Endothelial cell of umbilical vein (primary cell): Measurements from ENCODE around the gene LAMC3. TPM values are rescaled to one million over a fixed set of nuclear protein-coding genes. Genes with fewer than 3 reads are reported as not detected.

Source experiments
- BruUV-seq: library from RNA; stranded (reverse); fragments of 400-500 nt; replicated peaks from 2 replicates; lab custom pipeline; 2021; lab: Mats Ljungman, UMichigan
- CTCF ChIA-PET: fragments of 300-600, 350-600 bp; sonication (Branson Sonifier 250); formaldehyde crosslinking; loops from one replicate; lab custom pipeline; 2021; ENCODE audit warnings: antibody characterized with exemption, inconsistent platforms; lab: Charles Lee
- POLR2A ChIA-PET: fragments of 300-600, 350-600 bp; sonication (Branson Sonifier 250); formaldehyde crosslinking; loops from one replicate; lab custom pipeline; 2021; ENCODE audit warnings: antibody characterized with exemption, inconsistent platforms; lab: Charles Lee
- DNase-seq: peaks from one replicate; pipeline ENCODE4 v3.0.0-alpha.2; 2011; ENCODE audit warnings: low read depth, low spot score
- FAIRE-seq: peaks from 2 replicates; lab custom pipeline; 2011; peaks lifted over from hg19 to GRCh38; lab: Jason Lieb, UNC
- H2AFZ ChIP-seq: 2 replicates; pipeline ENCODE4 v1.6.0; 2012; ENCODE audit warnings: low read depth, low read length, control low read depth, inconsistent platforms
- H3K27ac ChIP-seq: 2 replicates; pipeline ENCODE4 v1.5.1; 2011; ENCODE audit warnings: low read depth, mild to moderate bottlenecking, control low read depth, low read length, moderate library complexity; ENCODE audit not compliant: insufficient read depth
- H3K27me3 ChIP-seq, 2 experiments: 2 replicates each; pipeline versions ENCODE4 v1.6.0 to v1.6.1; 2011; ENCODE audit warnings: low read length in 2 of 2, mixed read lengths in 1 of 2; ENCODE audit not compliant: control insufficient read depth in 2 of 2, insufficient read depth in 2 of 2
- H3K36me3 ChIP-seq, 2 experiments: 2 replicates in 1 of 2; 3 replicates in 1 of 2; pipeline ENCODE4 v1.5.1; 2011; ENCODE audit warnings: low read length in 2 of 2, mild to moderate bottlenecking in 1 of 2, moderate library complexity in 1 of 2; ENCODE audit not compliant: control insufficient read depth in 2 of 2, insufficient read depth in 2 of 2; ENCODE audit errors: extremely low read depth in 1 of 2
- H3K4me1 ChIP-seq: 3 replicates; pipeline ENCODE4 v1.5.1; 2011; ENCODE audit warnings: mild to moderate bottlenecking, low read length; ENCODE audit not compliant: control insufficient read depth, insufficient read depth; ENCODE audit errors: extremely low read depth
- H3K4me2 ChIP-seq: 2 replicates; pipeline ENCODE4 v1.6.1; 2011; ENCODE audit warnings: low read length, control low read depth, mixed read lengths; ENCODE audit not compliant: insufficient read depth
- H3K4me3 ChIP-seq, 3 experiments: fragments of 200-600 bp in 1 of 3; sonication (generic), shearing (Covaris generic) in 1 of 3; replicated peaks in 1 of 3; 2 replicates each; pipeline ENCODE4 v1.5.1; 2011 to 2016; ENCODE audit warnings: control low read depth in 3 of 3, low read length in 3 of 3, mild to moderate bottlenecking in 2 of 3, inconsistent platforms in 1 of 3, low read depth in 1 of 3, moderate library complexity in 1 of 3; ENCODE audit not compliant: insufficient read depth in 1 of 3
- H3K79me2 ChIP-seq: 2 replicates; pipeline ENCODE4 v1.6.0; 2012; ENCODE audit warnings: low read length, inconsistent platforms; ENCODE audit not compliant: control insufficient read depth, insufficient read depth
- H3K9ac ChIP-seq: replicated peaks from 2 replicates; pipeline ENCODE3; 2011; ENCODE audit warnings: low read length, control low read depth; ENCODE audit not compliant: insufficient read depth; ENCODE audit errors: extremely low read depth
- H3K9me1 ChIP-seq: replicated peaks from 3 replicates; pipeline ENCODE4 v1.6.0; 2011; ENCODE audit warnings: mild to moderate bottlenecking, low read length; ENCODE audit not compliant: control insufficient read depth, insufficient read depth; ENCODE audit errors: extremely low read depth
- H3K9me3 ChIP-seq: replicated peaks from 2 replicates; pipeline ENCODE4 v1.5.1; 2012; ENCODE audit warnings: low read length, inconsistent platforms; ENCODE audit not compliant: control insufficient read depth, insufficient read depth
- H4K20me1 ChIP-seq: replicated peaks from 2 replicates; pipeline ENCODE3; 2011; ENCODE audit warnings: mild to moderate bottlenecking, low read length; ENCODE audit not compliant: control insufficient read depth, insufficient read depth; ENCODE audit errors: extremely low read depth
- EZH2 ChIP-seq: IDR thresholded peaks from 2 replicates; pipeline ENCODE4 v1.6.1; 2012; ENCODE audit warnings: borderline replicate concordance, low read depth, mild to moderate bottlenecking, moderate library complexity, low read length, inconsistent platforms; ENCODE audit not compliant: severe bottlenecking
- POLR2A ChIP-seq: IDR thresholded peaks from 2 replicates; pipeline ENCODE4 v1.6.1; 2012; ENCODE audit warnings: low read depth, mild to moderate bottlenecking, control low read depth, low read length
- dilution Hi-C: fragments of 300-500 bp; cut with MboI; formaldehyde crosslinking; loops from one replicate; pipeline ENCODE4 v1.15.0; 2019; ENCODE audit warnings: low sequenced_read_pairs; ENCODE audit not compliant: extremely low pct_ligation_motif_present
- intact Hi-C: fragments of 100-400 bp; cut with micrococcal nuclease; formaldehyde crosslinking; loops from one replicate; pipeline ENCODE4 v1.10.0; 2022
- polyA plus RNA-seq, 4 experiments: library from polyadenylated mRNA; depleted of rRNA in 3 of 4; stranded (reverse) in 3 of 4; unstranded in 1 of 4; fragments of >200 nt; gene quantifications; 2 replicates each; pipeline versions ENCODE4 v1.2.1 to v1.2.3, GENCODE V29; 2011 to 2012; ENCODE audit warnings: missing spikeins in 1 of 4
- total RNA-seq: library from RNA; stranded (reverse); gene quantifications from 2 replicates; pipeline ENCODE4 v1.2.3, GENCODE V29; 2021

LAMC3 gene
- total and polyA plus RNA-seq, 2 donors (not counting 3 experiments of a cell fraction or from before 2014, with no cell fraction given) = 0.18 to 0.38 TPM

- no peaks in the 10 kb centered on the region for H3K79me2 ChIP-seq
- no peaks in the 10 kb centered on the region for H3K36me3 ChIP-seq
- H3K9me1 ChIP-seq = no peaks in the 10 kb centered on the region
- no TSS peak for BruUV-seq
- no peaks in the 10 kb centered on the region for H3K9me3 ChIP-seq
- no peak overlapping the region for H3K9ac ChIP-seq
- CTCF ChIA-PET = interaction anchor here (5.5 kb wide), 1 partner anchor 31 kb away, joined by 30 read pairs; no protein-coding TSS in a partner anchor
- FAIRE-seq (no peak), DNase-seq (no peak)
- peaks cover 8 to 9% of the 10 kb centered on the region in 2 experiments for H3K27me3 ChIP-seq
- POLR2A ChIA-PET = no interaction called here
- H3K27ac ChIP-seq = no peak overlapping the region
- intact Hi-C loops (no loop called here), dilution Hi-C loops (no loop called here)
- H4K20me1 ChIP-seq = no peaks in the 10 kb centered on the region
- TF ChIP-seq EZH2 (no peak), POLR2A (no peak)
- no peak overlapping the region for H3K4me2 ChIP-seq
- no peak overlapping the region for H3K4me3 ChIP-seq
- no peak overlapping the region for H2AFZ ChIP-seq
- H3K4me1 ChIP-seq = no peaks in the 10 kb centered on the region
Measured at GRCh38 chr9:131015876-131016397, 7.0 kb downstream of the LAMC3 start.

- Histone ChIP-seq H3K27ac (no peak overlapping the region), H3K9me3 (no peaks in the 10 kb centered on the region), H3K79me2 (no peaks in the 10 kb centered on the region), H3K9ac (no peak overlapping the region), H3K36me3 (no peaks in the 10 kb centered on the region), H3K27me3 (peaks cover 5 to 6% of the 10 kb centered on the region in 2 experiments), H3K4me1 (no peaks in the 10 kb centered on the region), H4K20me1 (no peaks in the 10 kb centered on the region), H3K4me2 (no peak overlapping the region), H3K9me1 (no peaks in the 10 kb centered on the region), H2AFZ (no peak overlapping the region), H3K4me3 (no peak overlapping the region)
- DNase-seq = no peak
- BruUV-seq = no TSS peak
- ChIA-PET CTCF (interaction anchor here (0.8 to 5.5 kb wide), 3 partner anchors 14 to 140 kb away, joined by 3 to 30 read pairs (median 5); no protein-coding TSS in a partner anchor), POLR2A (no interaction called here)
- intact Hi-C loops = no loop called here
- FAIRE-seq = no peak
- TF ChIP-seq EZH2 = no peak
- dilution Hi-C loops = no loop called here
Measured at GRCh38 chr9:131017067-131017466, 8.1 kb downstream of the LAMC3 start.
